Keratinocyte (primary cell): ENCODE results near the gene ZNF487. TPM values are rescaled to one million over a fixed set of nuclear protein-coding genes. Genes with fewer than 3 reads are reported as not detected.

ENCODE experiments used
- DNase-seq: peaks from one replicate; pipeline ENCODE4 v3.0.0-alpha.2; 2011; ENCODE audit warnings: low read depth, missing footprints, low spot score
- FAIRE-seq: peaks from 2 replicates; lab custom pipeline; 2011; peaks lifted over from hg19 to GRCh38; lab: Jason Lieb, UNC
- H2AFZ ChIP-seq: 2 replicates; pipeline ENCODE4 v1.6.0; 2012; ENCODE audit warnings: low read length, control low read depth, inconsistent platforms; ENCODE audit not compliant: control insufficient read depth
- H3K27ac ChIP-seq: 2 replicates; pipeline ENCODE4 v1.5.1; 2011; ENCODE audit warnings: low read length; ENCODE audit not compliant: control insufficient read depth, insufficient read depth
- H3K27me3 ChIP-seq: 3 replicates; pipeline ENCODE4 v1.6.0; 2011; ENCODE audit warnings: low read length; ENCODE audit not compliant: control insufficient read depth, insufficient read depth; ENCODE audit errors: extremely low read depth
- H3K36me3 ChIP-seq, 2 experiments: 2 replicates in 1 of 2; 3 replicates in 1 of 2; pipeline ENCODE4 v1.5.1; 2011; ENCODE audit warnings: low read length in 2 of 2, mild to moderate bottlenecking in 1 of 2; ENCODE audit not compliant: control insufficient read depth in 2 of 2, insufficient read depth in 2 of 2; ENCODE audit errors: extremely low read depth in 1 of 2
- H3K4me1 ChIP-seq: 3 replicates; pipeline ENCODE4 v1.5.1; 2011; ENCODE audit warnings: low read length; ENCODE audit not compliant: control insufficient read depth, insufficient read depth; ENCODE audit errors: extremely low read depth
- H3K4me2 ChIP-seq: 3 replicates; pipeline ENCODE4 v1.6.0; 2011; ENCODE audit warnings: low read depth, low read length; ENCODE audit not compliant: control insufficient read depth, insufficient read depth; ENCODE audit errors: extremely low read depth
- H3K4me3 ChIP-seq, 3 experiments: fragments of 200-600 bp in 1 of 3; sonication (generic) in 1 of 3; 2 replicates in 2 of 3; 3 replicates in 1 of 3; pipeline ENCODE4 v1.5.1; 2011 to 2016; ENCODE audit warnings: low read length in 3 of 3, mild to moderate bottlenecking in 3 of 3, control low read depth in 2 of 3, inconsistent platforms in 1 of 3, low read depth in 1 of 3, mixed read lengths in 1 of 3, mixed run types in 1 of 3, moderate library complexity in 1 of 3; ENCODE audit not compliant: control insufficient read depth in 2 of 3, insufficient read depth in 2 of 3; ENCODE audit errors: extremely low read depth in 1 of 3
- H3K79me2 ChIP-seq: 2 replicates; pipeline ENCODE4 v1.6.0; 2012; ENCODE audit warnings: low read length; ENCODE audit not compliant: control insufficient read depth, insufficient read depth
- H3K9ac ChIP-seq: 3 replicates; pipeline ENCODE4 v1.6.0; 2011; ENCODE audit warnings: low read length; ENCODE audit not compliant: control insufficient read depth, insufficient read depth; ENCODE audit errors: extremely low read depth
- H3K9me1 ChIP-seq: 3 replicates; pipeline ENCODE4 v1.6.0; 2011; ENCODE audit warnings: low read length; ENCODE audit not compliant: control insufficient read depth, insufficient read depth; ENCODE audit errors: extremely low read depth
- H3K9me3 ChIP-seq: 2 replicates; pipeline ENCODE4 v1.5.1; 2012; ENCODE audit warnings: low read depth, low read length; ENCODE audit not compliant: control insufficient read depth
- H4K20me1 ChIP-seq: 3 replicates; pipeline ENCODE4 v1.6.0; 2011; ENCODE audit warnings: low read length; ENCODE audit not compliant: control insufficient read depth, insufficient read depth; ENCODE audit errors: extremely low read depth
- EZH2 ChIP-seq: IDR thresholded peaks from one replicate; pipeline ENCODE4 v1.6.1; 2012; ENCODE audit warnings: inconsistent platforms, mild to moderate bottlenecking, low read length, moderate library complexity
- dilution Hi-C: fragments of 300-500 bp; cut with MboI; formaldehyde crosslinking; loops from one replicate; pipeline ENCODE4 v1.7.0; 2020; ENCODE audit warnings: low sequenced_read_pairs; ENCODE audit not compliant: extremely low pct_ligation_motif_present
- polyA plus RNA-seq, 5 experiments: library from polyadenylated mRNA; depleted of rRNA in 3 of 5; stranded (reverse) in 3 of 5; stranded (forward) in 1 of 5; unstranded in 1 of 5; fragments of >200 nt; gene quantifications; 1 replicate in 1 of 5; 2 replicates in 3 of 5; 3 replicates in 1 of 5; pipeline versions ENCODE4 v1.2.1 to v1.2.3, GENCODE V29; 2011 to 2012; ENCODE audit warnings: missing spikeins in 2 of 5, low read depth in 1 of 5, low replicate concordance in 1 of 5
- TF ChIP-seq, protein P1 (sequence below), 3 experiments: IDR thresholded peaks in 1 of 3; conservative IDR thresholded peaks in 1 of 3; optimal IDR thresholded peaks in 1 of 3; 2 replicates in 2 of 3; 3 replicates in 1 of 3; pipeline versions ENCODE3 to v1.5.1; 2011; ENCODE audit warnings: low read length in 3 of 3, mild to moderate bottlenecking in 3 of 3, moderate library complexity in 2 of 3, control low read depth in 1 of 3, inconsistent platforms in 1 of 3; ENCODE audit not compliant: insufficient read depth in 2 of 3; ENCODE audit errors: extremely low read depth in 1 of 3

Gene ZNF487
- polyA plus RNA-seq, 1 donor (not counting 4 experiments of a cell fraction or from before 2014, with no cell fraction given) = 4.1 TPM

DNA sequence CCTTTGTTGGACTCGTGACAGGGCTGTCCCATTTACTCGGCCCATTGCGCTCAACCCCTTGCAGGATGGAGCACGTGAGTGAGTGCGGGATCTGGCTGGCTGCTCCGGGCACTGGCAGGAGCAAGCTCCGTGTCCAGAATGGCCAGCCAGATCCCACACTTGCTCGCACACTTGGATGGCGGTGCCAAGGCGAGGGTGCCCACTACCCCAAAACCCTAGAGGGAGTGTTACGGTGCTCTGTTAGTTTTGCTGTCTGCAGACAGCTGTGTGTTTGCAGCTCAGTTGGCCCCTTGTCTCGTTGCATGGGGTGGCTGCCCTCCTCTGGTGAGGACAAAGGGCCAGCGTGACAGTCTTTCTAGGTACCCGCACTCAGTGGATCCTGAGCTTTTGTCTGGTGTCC, 34.2 kb downstream of the ZNF487 start:
- Histone ChIP-seq H3K36me3 (no peaks in the 10 kb centered on the region), H3K4me3 (no peak overlapping the region), H3K9me1 (no peaks in the 10 kb centered on the region), H3K4me2 (no peak overlapping the region), H3K4me1 (no peaks in the 10 kb centered on the region), H4K20me1 (no peaks in the 10 kb centered on the region), H3K9ac (no peak overlapping the region), H3K27me3 (no peaks in the 10 kb centered on the region), H2AFZ (no peak overlapping the region), H3K27ac (no peak overlapping the region), H3K9me3 (no peaks in the 10 kb centered on the region), H3K79me2 (no peaks in the 10 kb centered on the region)
- FAIRE-seq = no peak
- DNase-seq = no peak
- no peak for TF ChIP-seq EZH2
- TF ChIP-seq, protein P1, sequence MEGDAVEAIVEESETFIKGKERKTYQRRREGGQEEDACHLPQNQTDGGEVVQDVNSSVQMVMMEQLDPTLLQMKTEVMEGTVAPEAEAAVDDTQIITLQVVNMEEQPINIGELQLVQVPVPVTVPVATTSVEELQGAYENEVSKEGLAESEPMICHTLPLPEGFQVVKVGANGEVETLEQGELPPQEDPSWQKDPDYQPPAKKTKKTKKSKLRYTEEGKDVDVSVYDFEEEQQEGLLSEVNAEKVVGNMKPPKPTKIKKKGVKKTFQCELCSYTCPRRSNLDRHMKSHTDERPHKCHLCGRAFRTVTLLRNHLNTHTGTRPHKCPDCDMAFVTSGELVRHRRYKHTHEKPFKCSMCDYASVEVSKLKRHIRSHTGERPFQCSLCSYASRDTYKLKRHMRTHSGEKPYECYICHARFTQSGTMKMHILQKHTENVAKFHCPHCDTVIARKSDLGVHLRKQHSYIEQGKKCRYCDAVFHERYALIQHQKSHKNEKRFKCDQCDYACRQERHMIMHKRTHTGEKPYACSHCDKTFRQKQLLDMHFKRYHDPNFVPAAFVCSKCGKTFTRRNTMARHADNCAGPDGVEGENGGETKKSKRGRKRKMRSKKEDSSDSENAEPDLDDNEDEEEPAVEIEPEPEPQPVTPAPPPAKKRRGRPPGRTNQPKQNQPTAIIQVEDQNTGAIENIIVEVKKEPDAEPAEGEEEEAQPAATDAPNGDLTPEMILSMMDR (optimal IDR thresholded peaks at IDR 0.05 in 1 of 3, IDR thresholded peaks at IDR 0.05 in 1 of 3, conservative IDR thresholded peaks at IDR 0.05 in 1 of 3; ENCODE audit: extremely low read depth in 1 of 3, insufficient read depth in 2 of 3, low read length in 3 of 3) = no peak
- dilution Hi-C loops = no loop called here

DNA sequence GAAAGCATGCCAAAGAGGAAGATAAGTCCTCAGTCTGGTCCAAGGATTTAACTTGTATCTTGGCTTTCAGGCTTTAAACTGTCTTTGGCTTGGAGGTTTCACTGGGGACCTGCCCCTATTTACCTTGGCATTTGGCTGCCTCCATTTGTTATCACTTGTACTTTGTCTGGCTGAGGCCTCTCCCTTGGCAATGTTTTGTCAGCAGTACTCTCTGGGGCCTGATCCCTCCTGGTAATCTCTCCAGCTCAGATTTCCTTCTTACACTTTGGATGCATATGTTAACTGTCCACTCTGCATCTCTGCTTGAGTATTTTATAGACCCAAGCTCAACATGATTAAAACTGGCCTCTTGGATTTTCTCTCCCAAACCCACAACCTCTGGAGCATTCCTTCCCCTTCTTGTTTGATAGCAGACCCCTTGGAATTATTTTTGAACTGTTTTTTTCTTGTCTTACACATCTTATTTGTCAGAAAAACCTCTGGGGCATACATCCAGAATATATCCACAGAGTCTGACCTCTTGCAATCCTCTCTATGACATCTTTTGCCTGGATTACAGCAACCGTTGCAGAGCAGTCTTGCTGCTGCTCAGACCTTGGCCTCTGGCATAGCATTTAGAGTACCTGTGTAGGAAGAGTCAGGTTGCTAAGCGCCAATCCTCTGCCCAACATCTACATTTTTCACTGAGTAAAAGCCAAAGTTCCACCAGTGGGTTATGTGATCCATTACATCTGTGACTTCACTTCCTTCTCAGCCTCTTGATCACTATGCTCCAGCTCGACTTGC, 35.2 kb downstream of the ZNF487 start:
- no peak overlapping the region for H3K4me3 ChIP-seq
- H3K9me1 ChIP-seq = no peaks in the 10 kb centered on the region
- H3K27me3 ChIP-seq = no peaks in the 10 kb centered on the region
- H3K27ac ChIP-seq = no peak overlapping the region
- DNase-seq (no peak), FAIRE-seq (no peak)
- TF ChIP-seq, protein P1 (optimal IDR thresholded peaks at IDR 0.05 in 1 of 3, IDR thresholded peaks at IDR 0.05 in 1 of 3, conservative IDR thresholded peaks at IDR 0.05 in 1 of 3; ENCODE audit: extremely low read depth in 1 of 3, insufficient read depth in 2 of 3, low read length in 3 of 3) = no peak
- no peak for TF ChIP-seq EZH2
- no peak overlapping the region for H3K4me2 ChIP-seq
- no peaks in the 10 kb centered on the region for H3K79me2 ChIP-seq
- no peaks in the 10 kb centered on the region for H3K36me3 ChIP-seq
- H4K20me1 ChIP-seq = no peaks in the 10 kb centered on the region
- no peaks in the 10 kb centered on the region for H3K9me3 ChIP-seq
- H3K9ac ChIP-seq = no peak overlapping the region
- H2AFZ ChIP-seq = no peak overlapping the region
- dilution Hi-C loops = no loop called here
- H3K4me1 ChIP-seq = no peaks in the 10 kb centered on the region
